GM21786 (cell line): ENCODE measurements around the gene CPTP.

Experiments
- ATAC-seq: cut with Tn5 transposase; IDR thresholded peaks from one replicate; pipeline ENCODE4 v1.9.1; 2021; ENCODE audit not compliant: unreplicated experiment

Gene CPTP

DNA sequence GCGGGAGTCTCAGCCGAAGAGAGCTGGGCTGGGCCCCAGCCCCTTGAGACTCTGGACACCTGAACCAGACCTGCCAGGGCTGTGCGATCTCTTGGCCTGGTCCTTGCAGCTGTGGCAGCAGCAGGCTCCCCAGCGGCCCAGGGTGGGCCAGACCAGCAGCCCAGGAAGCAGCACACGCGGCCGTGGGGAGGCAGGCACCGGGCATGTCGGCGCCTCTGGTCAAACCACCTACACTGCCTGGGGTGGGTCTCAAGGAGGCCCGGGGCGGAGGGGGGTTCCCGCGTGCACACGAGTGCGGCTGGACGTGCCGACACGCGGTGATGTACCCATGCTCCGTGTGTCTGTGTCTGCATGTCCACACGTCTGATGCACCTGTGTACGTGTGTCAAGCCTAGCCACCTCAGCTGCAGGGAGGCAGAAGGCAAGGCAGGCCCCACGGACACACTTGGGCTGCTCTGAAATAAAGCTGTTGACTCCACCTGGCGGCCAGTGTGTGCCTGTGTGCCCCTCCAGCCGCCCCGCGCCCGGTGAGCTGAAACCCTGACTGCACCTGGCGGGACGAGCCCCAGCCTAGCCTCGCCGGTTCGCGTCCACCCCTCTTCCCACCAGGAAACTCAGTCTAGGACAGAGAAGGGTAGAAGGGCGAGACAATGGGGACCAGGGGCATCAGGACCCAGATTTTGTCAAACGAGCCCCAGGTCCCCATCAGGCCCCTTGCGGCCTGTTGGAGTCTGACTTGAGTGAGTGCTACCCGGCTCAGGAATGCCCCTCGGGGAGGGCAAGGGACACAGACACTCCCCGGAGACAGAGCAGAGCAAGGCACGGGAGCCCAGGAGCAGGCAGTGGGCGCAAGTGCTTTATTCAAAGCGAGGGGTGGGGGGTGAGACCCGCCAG is 32.8 kb upstream of the CPTP start:
- no peak for ATAC-seq

DNA sequence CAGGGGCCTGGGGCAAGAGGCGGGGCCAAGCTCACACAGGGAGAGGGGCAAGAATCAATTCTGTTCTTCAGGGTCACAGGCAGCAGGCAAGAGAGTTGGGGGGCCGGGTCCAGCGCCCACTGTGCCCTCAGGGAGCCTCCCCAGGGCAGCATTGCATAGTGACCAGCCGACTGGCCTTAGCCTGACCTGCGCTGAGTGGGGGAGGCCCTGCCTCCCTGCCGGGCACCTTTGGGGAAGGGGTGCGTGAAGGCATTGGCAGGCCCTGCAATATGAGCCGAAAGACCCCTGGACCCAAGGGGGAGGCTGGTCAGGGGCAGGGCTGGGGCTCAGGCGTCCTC is 32.2 kb upstream of the CPTP start:
- ATAC-seq = no peak

GRCh38 chr1:1292851-1293250 is 31.8 kb upstream of the CPTP start:
- ATAC-seq = no peak

- ATAC-seq = no peak
These were observed 31.0 kb upstream of the CPTP start for GRCh38 chr1:1293263-1294249.

DNA sequence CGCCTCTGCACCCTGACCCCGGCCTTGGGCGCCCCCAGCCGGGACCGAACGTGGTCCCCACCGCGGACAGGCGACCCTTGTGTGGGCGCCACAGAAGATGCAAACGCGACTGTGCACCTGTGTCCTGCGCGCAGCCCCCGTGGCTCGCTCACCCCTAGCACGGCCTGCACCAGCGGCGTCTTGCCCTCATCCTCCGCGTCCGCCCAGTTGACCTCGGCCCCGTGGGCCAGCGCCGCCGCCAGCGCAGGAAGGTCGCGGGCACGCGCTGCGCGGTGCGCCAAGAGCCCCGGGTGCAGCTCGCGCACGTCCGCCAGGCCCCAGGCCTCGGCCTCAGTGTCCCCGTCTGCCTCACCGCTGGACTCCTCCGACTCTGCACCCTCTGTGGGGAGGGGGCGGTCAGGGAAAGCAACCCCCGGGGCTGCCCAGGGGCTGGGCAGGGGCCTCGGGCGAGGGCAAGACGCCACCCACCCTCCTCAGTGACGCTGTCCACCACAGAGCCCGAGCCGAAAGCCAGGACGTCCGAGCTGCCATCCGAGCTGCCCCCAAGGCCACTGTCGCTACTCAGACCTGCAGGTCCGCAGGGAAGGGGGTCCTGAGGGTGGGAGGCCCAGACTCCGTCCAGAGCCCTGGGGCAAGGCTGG is 30.2 kb upstream of the CPTP start:
- ATAC-seq = no peak

GRCh38 chr1:1295154-1295923 is 29.3 kb upstream of the CPTP start:
- no peak for ATAC-seq

DNA sequence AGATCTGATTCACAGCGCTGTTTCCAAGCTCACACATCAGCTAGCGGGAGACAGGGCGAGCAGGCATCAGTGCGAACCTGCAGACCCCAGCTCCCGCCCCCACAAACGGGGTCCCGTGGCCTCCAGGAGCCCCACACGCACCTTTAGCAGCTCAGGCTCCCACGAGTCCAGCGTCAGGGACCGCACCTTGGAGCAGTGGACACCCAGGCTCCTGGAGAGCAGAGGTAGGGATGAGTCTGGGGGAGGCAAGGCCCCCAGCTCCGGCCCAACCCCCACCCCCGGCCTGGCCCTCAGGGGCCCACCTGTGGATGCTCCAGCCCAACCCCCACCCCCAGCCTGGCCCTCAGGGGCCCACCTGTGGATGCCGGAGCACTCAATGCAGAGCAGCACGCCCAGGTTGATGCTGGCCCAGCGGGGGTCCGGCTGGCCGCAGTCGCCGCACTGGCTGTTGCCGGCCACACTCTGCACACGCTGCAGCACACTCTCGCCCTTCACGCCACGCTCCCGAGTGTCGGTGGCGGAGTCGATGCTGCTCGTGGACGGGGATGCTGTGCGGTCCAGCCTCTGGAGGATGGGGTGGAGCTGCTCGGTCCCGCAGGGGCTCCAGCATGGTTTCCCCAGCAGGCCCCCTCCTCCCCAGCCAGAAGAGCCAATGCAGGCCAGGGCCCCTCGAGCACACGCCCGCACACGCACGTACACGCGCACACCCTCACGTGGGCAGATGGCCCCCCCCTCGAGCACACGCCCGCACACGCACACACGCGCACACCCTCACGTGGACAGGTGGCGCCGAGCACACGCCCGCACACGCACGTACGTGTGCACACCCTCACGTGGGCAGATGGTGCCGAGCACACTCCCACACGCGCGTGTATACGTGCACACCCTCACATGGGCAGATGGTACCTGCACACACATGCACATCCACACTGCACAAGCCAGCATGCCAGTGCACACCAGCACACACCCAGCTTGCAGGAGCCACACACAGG is 28.2 kb upstream of the CPTP start:
- ATAC-seq = no peak

DNA sequence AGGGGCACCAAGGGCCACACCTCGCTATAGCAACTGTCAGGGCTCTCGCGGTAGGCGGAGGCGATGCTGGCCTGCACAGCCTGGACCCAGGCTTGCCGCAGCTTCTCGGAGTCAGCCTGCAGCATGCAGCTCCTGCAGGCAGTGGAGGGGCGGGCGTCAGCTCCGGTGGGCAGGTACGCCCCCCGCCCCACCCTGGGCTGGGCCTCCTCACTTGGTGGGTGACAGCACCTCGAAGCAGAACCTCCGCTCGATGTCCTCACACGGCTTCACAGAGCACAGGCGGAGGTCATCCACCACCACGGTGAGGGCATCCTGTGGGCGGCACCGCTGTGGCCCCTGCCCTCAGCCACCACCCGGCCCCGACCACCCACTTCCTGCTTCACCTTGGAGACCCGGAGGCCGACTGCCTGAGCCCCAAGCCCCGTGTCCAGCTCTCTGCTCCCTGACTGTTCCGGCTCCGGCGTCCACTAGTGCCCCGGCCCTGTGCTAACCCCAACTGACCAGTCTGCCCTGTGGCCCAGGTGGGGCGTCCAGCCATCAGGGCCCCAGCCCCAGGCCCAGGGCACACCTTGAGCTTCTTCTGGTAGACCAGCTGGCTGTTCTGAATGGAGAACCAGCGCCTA is 26.7 kb upstream of the CPTP start:
- no peak for ATAC-seq

DNA sequence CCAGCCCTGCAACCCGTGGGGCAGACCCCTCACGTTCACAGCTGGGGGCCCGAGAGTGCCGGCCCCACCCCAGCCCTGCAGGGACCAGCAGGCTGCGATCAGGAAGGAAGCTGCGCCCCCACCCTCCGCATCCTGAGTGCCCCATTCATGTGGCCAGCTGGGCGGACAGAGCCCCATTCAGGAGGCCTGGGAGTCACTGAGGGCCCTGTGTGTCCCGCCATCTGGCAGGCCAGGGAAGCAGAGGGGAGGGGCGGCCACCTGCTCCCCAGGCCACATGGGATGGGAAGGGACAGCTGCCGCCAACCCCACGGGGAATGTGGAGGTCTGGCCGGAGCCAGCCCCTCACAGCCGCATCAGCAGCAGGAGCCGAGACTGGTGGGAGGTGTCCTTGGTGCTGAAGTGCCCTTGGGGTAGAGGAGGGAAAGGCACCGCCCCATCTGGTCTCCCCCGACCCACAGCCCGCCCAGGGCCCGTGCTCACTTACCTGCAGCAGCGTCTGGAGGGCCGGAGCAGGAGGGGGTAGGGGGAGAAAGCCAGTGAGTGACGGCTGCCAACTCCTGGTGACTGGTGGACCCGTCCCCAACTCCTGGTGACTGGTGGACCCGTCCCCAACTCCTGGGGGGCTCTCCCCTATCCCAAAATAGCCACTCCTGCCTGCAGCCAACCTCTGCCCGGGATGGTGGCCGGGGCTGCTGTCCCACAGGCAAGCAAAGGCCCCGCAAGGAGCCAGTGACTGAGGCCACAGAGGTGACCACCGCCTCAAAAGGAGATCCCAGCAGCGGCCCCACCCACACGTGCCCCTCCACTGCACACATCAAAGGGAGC is 25.5 kb upstream of the CPTP start:
- no peak for ATAC-seq

DNA sequence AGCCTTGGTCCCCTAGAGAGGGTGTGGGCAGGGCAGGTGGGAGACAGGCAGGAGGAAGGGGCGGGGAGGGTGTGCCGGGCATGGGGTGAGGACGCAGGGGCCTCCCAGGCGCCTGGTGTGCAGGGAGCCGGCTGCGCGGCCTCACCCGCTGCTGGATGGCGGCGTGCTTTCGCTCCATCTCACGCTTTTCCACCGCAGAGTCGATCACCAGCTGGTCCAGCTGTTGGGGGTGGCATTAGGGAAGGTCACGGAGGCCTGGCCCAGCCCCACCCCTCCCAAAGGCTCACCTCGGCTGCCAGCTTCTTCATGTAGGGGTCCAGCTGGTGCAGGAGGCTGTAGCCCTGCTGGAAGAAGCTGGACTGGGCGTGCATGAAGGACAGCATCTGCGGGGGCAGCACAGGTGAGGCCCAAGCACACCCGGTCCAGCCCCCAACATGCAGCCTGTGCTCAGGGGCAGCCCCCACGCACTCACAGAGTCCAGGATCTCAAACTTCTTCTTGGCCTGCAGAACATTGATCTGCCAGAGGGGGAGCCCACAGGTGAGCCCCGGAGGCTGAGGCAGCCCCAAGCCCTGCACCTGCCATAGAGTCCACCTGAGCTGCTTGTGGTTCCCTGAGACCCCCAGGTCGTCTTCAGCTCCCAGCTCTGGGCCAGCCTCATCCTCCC is 24.8 kb upstream of the CPTP start:
- no peak for ATAC-seq

DNA sequence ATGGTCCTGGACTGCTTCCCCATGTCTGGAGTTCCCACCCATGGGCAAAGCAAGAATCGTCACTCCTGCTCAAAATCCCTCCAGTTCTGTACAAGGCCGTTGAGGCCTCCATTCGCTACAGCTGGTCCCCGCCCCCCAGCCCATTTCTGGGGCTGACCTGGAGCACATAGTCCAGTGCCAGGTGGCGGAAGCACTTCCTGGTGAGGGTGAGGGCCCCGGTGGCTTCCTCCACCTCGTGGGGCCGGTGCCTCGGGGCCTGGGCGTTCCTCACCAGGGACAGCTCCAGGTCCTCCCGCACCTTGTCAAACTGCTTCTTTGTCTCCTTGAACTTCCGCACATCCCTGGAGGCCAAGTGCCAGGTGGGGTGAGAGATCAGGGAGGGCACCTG is 24.3 kb upstream of the CPTP start:
- ATAC-seq = no peak

DNA sequence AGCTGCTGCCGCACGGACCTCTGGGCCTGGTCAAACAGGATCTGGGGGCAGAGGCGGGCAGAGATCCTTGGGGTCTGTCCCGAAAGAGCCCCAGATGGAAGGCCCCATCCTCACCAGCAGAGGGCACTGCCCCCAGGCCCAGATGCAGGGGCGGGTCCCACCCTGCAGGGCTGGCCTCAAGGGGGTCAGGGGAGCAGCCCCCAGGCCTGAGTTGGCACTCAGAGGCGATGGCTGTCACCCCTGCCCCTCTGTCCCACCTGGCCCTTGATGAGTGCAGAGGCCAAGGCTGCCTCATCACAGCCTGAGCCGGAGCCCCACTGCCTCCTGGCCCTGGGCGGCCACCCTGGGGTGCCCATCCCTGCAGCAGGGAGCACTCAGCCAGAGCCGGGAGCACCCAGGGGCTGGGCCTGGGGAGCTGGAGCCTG is 22.6 kb upstream of the CPTP start:
- ATAC-seq = no peak

- no peak for ATAC-seq
These were observed 21.6 kb upstream of the CPTP start for GRCh38 chr1:1302951-1303509.

GRCh38 chr1:1303736-1304135 is 20.9 kb upstream of the CPTP start:
- ATAC-seq = no peak

DNA sequence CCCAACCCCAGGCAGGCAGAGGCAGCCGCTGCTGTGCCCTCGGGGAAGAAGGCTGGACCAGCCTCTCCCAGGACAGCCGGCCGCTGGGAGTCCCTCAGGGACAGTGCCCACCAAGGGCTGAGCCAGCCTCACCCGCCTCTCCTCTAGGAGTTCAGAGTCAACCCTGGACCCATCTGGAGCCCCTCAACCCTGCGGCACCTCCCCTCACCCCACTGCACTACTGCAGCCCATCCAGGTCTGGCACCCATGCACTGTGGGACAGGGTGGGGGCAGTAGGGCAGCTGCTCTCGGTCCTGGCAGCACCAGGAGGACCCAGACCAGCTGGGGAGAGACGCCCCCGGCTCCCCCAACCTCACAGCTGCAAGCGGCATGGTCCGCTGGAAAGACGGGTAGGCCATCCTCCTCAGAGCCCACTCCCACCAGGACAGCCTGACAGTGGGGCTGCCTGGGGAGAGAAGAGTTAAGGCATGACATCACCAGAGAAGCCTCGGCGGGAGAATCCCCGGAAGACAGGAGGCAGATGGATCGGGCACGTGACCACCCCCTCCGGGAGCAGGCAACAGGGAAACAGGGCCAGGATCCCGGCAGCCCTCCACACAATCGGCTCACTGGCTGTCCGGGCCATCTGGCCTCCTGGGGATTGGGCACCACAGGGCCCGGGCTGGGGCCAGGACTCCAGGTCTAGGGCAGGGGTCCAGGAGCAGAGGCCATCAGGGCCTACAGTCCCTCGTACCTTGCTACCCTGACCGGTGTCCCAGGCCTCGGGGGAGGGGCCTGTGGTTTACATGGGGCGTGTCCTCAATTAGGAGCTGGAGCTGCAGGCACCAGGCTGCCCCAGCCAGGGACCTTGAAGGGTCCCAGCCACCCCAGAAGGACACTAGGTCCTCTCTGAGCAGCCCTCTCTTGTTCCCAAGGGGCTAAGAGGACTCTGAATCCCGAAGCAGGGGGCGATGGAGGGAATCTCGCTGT is 20.0 kb upstream of the CPTP start:
- no peak for ATAC-seq
